ENCODE data around the gene TNKS1BP1.
A peak's percentile ranks its signal among the peaks of the same experiment; 100 is the strongest.

- TF ChIP-seq POLR2A (IDR thresholded peaks at IDR 0.05) (no peak), CTCF (IDR thresholded peaks at IDR 0.05) (peak in 1 of 6 experiments; percentile 8)
These were observed 1.4 kb downstream of the TNKS1BP1 start for GRCh38 chr11:57323167-57323854.

Measured in thyroid gland (tissue), 4 donors.